HCT116 (cell line): Measurements from ENCODE around the gene RBM12. TPM values are rescaled to one million over a fixed set of nuclear protein-coding genes. Genes with fewer than 3 reads are reported as not detected.

ENCODE experiments used
- ATAC-seq: fragments of 200-7000 bp; cut with Tn5 transposase; 2 replicates; pipeline ENCODE4 v1.9.1; 2020; ENCODE audit warnings: mild to moderate bottlenecking, moderate library complexity
- BruUV-seq: library from RNA; stranded (reverse); fragments of 400-500 nt; replicated peaks from 2 replicates; lab custom pipeline; 2021; lab: Mats Ljungman, UMichigan
- CTCF ChIA-PET: fragments of 300-600 bp; sonication (Branson Sonifier 250); formaldehyde crosslinking; loops from one replicate; lab custom pipeline; 2021; ENCODE audit warnings: antibody characterized with exemption; lab: Charles Lee
- POLR2A ChIA-PET: fragments of 300-600, 350-600 bp; sonication (Branson Sonifier 250); formaldehyde crosslinking; loops from one replicate; lab custom pipeline; 2021; ENCODE audit warnings: antibody characterized with exemption; lab: Charles Lee
- RAD21 ChIA-PET, 2 experiments: fragments of 300-600 bp; sonication (Branson Sonifier 250); formaldehyde crosslinking; loops; one replicate each; lab custom pipeline; 2023; ENCODE audit warnings: low total read pairs in 2 of 2; ENCODE audit not compliant: uncharacterized antibody in 2 of 2, unreplicated experiment in 2 of 2, low non-redundant PET in 1 of 2; lab: Charles Lee
- DNase-seq: peaks from one replicate; pipeline ENCODE4 v3.0.0-alpha.2; 2010; ENCODE audit warnings: low read depth, low spot score
- H2AFZ ChIP-seq: fragments of 200-600 bp; shearing (Covaris generic), sonication (generic); 2 replicates; pipeline ENCODE4 v1.6.1; 2017; ENCODE audit warnings: low read depth, mixed run types, mixed read lengths, antibody characterized with exemption, low read length; ENCODE audit not compliant: poor library complexity, severe bottlenecking
- H3K27ac ChIP-seq: 2 replicates; pipeline ENCODE4 v1.5.1; 2012; ENCODE audit warnings: low read depth, low read length
- H3K27me3 ChIP-seq: fragments of 200-600 bp; sonication (generic); 2 replicates; pipeline ENCODE4 v1.6.1; 2016; ENCODE audit warnings: mixed run types, low read length, mixed read lengths; ENCODE audit not compliant: insufficient read depth
- H3K36me3 ChIP-seq, 2 experiments: fragments of 200-500 bp in 1 of 2; fragments of 200-600 bp in 1 of 2; sonication (Bioruptor generic) in 1 of 2; sonication (generic) in 1 of 2; 2 replicates each; pipeline versions ENCODE4 v1.5.1 to v1.6.1; 2014 to 2016; ENCODE audit warnings: low read length in 2 of 2, inconsistent platforms in 1 of 2, mixed read lengths in 1 of 2, mixed run types in 1 of 2; ENCODE audit not compliant: insufficient read depth in 2 of 2, control insufficient read depth in 1 of 2
- H3K4me1 ChIP-seq, 2 experiments: fragments of 200-600 bp in 1 of 2; sonication (generic) in 1 of 2; 2 replicates each; pipeline versions ENCODE4 v1.5.1 to v1.6.1; 2012 to 2017; ENCODE audit warnings: low read length in 2 of 2, inconsistent platforms in 1 of 2, mild to moderate bottlenecking in 1 of 2, mixed read lengths in 1 of 2, mixed run types in 1 of 2, moderate library complexity in 1 of 2; ENCODE audit not compliant: insufficient read depth in 2 of 2, control insufficient read depth in 1 of 2
- H3K4me2 ChIP-seq: fragments of 200-600 bp; sonication (generic); 2 replicates; pipeline ENCODE4 v1.6.1; 2017; ENCODE audit warnings: mixed run types, low read length, mixed read lengths
- H3K4me3 ChIP-seq, 2 experiments: fragments of 200-600 bp in 1 of 2; sonication (generic) in 1 of 2; replicated peaks in 1 of 2; 2 replicates each; pipeline ENCODE4 v1.5.1; 2011 to 2016; ENCODE audit warnings: low read length in 2 of 2, control low read depth in 1 of 2, low read depth in 1 of 2, mild to moderate bottlenecking in 1 of 2, mixed read lengths in 1 of 2, mixed run types in 1 of 2
- H3K79me2 ChIP-seq: fragments of 200-600 bp; sonication (generic); 2 replicates; pipeline ENCODE4 v1.6.1; 2017; ENCODE audit warnings: mild to moderate bottlenecking, mixed run types, low read length, moderate library complexity, mixed read lengths; ENCODE audit not compliant: insufficient read depth
- H3K9ac ChIP-seq: fragments of 200-600 bp; sonication (generic); 2 replicates; pipeline ENCODE4 v1.6.1; 2016; ENCODE audit warnings: low read length, mixed read lengths
- H3K9me2 ChIP-seq: fragments of 200-600 bp; sonication (generic), shearing (Covaris generic); 2 replicates; pipeline ENCODE4 v1.6.1; 2017; ENCODE audit warnings: mixed run types, mild to moderate bottlenecking, moderate library complexity; ENCODE audit not compliant: insufficient read depth
- H3K9me3 ChIP-seq, 2 experiments: fragments of 200-500 bp in 1 of 2; fragments of 200-600 bp in 1 of 2; sonication (Bioruptor generic) in 1 of 2; sonication (generic) in 1 of 2; 2 replicates each; pipeline ENCODE4 v1.6.1; 2014 to 2017; ENCODE audit warnings: low read length in 2 of 2, mixed read lengths in 2 of 2, inconsistent platforms in 1 of 2, low read depth in 1 of 2, mild to moderate bottlenecking in 1 of 2, mixed run types in 1 of 2, moderate library complexity in 1 of 2; ENCODE audit not compliant: control insufficient read depth in 1 of 2, insufficient read depth in 1 of 2
- H4K20me1 ChIP-seq: fragments of 200-600 bp; sonication (generic), shearing (Covaris generic); 2 replicates; pipeline ENCODE4 v1.6.1; 2017; ENCODE audit warnings: mixed run types, mild to moderate bottlenecking, moderate library complexity; ENCODE audit not compliant: insufficient read depth
- ATF3 ChIP-seq: IDR thresholded peaks from 2 replicates; pipeline ENCODE4 v1.6.1; 2012
- CBX3 ChIP-seq: IDR thresholded peaks from 2 replicates; pipeline ENCODE4 v1.6.1; 2012; ENCODE audit warnings: low read depth
- CEBPB ChIP-seq: IDR thresholded peaks from 2 replicates; pipeline ENCODE4 v1.6.1; 2012; ENCODE audit warnings: low read depth
- EZH2phosphoT487 ChIP-seq: fragments of 200-600 bp; IDR thresholded peaks from 2 replicates; pipeline ENCODE4 v1.6.1; 2018; ENCODE audit warnings: antibody characterized with exemption, borderline replicate concordance
- FOSL1 ChIP-seq: IDR thresholded peaks from 2 replicates; pipeline ENCODE4 v1.6.1; 2012; ENCODE audit warnings: low read depth
- POLR2A ChIP-seq: IDR thresholded peaks from 2 replicates; pipeline ENCODE4 v1.7.0; 2011; ENCODE audit warnings: borderline replicate concordance; ENCODE audit not compliant: insufficient read depth, insufficient read length; ENCODE audit errors: extremely low read depth
- RAD21 ChIP-seq: IDR thresholded peaks from 2 replicates; pipeline ENCODE4 v1.6.1; 2012; ENCODE audit warnings: low read depth, mild to moderate bottlenecking
- YY1 ChIP-seq: IDR thresholded peaks from 2 replicates; pipeline ENCODE4 v1.6.1; 2011; ENCODE audit warnings: low read length, low read depth, moderate library complexity, mild to moderate bottlenecking; ENCODE audit not compliant: insufficient replicate concordance; ENCODE audit errors: extremely low read depth
- ZBTB33 ChIP-seq: IDR thresholded peaks from 2 replicates; pipeline ENCODE4 v1.6.1; 2011; ENCODE audit warnings: mild to moderate bottlenecking, low read length, moderate library complexity; ENCODE audit not compliant: insufficient replicate concordance; ENCODE audit errors: extremely low read depth
- ZFX ChIP-seq: fragments of 450-650 bp; IDR thresholded peaks from 2 replicates; pipeline ENCODE4 v1.6.1; 2017
- intact Hi-C: fragments of 100-400 bp; cut with micrococcal nuclease; formaldehyde crosslinking; loops from 2 replicates; pipeline ENCODE4 v1.10.0; 2022
- total RNA-seq: library from RNA; stranded (reverse); gene quantifications from one replicate; pipeline ENCODE4 v1.2.1, GENCODE V29; 2021; ENCODE audit not compliant: unreplicated experiment

RBM12 gene
- total RNA-seq, 1 experiment from 2014 or later = 110 TPM

- H3K27me3 ChIP-seq = no peaks in the 10 kb centered on the region
- H3K27ac ChIP-seq = no peak overlapping the region
- TF ChIP-seq ZFX (no peak), FOSL1 (no peak), CBX3 (no peak), ATF3 (no peak), POLR2A (no peak)
- BruUV-seq = no TSS peak
- no peak overlapping the region for H3K4me2 ChIP-seq
- intact Hi-C loops = loop anchor here (2.0 kb wide), 1 partner anchor 93 kb away; no protein-coding TSS in a partner anchor
- H3K9ac ChIP-seq = no peak overlapping the region
- no peaks in the 10 kb centered on the region for H3K36me3 ChIP-seq
- ChIA-PET POLR2A (interaction anchor here (0.6 to 1.5 kb wide), 3 partner anchors 12 to 15 kb away, joined by 3 to 4 read pairs (median 3); partner anchors contain the start of gene SPAG4), RAD21 (no interaction called here), CTCF (interaction anchor here (1.0 to 2.1 kb wide), 4 partner anchors 9 to 344 kb away, joined by 3 to 10 read pairs (median 4); no protein-coding TSS in a partner anchor)
- peaks cover 22 to 29% of the 10 kb centered on the region in 2 experiments for H3K4me1 ChIP-seq
- no peaks in the 10 kb centered on the region for H3K9me3 ChIP-seq
- ATAC-seq (no peak), DNase-seq (no peak)
- no peak overlapping the region for H2AFZ ChIP-seq
- H3K4me3 ChIP-seq = no peak overlapping the region
- no peaks in the 10 kb centered on the region for H4K20me1 ChIP-seq
- no peaks in the 10 kb centered on the region for H3K9me2 ChIP-seq
- H3K79me2 ChIP-seq = no peaks in the 10 kb centered on the region
Observed at GRCh38 chr20:35603695-35604448, 60.8 kb downstream of the RBM12 start.

- Histone ChIP-seq H3K9ac (no peak overlapping the region), H3K9me2 (no peaks in the 10 kb centered on the region), H2AFZ (no peak overlapping the region), H3K9me3 (no peaks in the 10 kb centered on the region), H3K4me2 (no peak overlapping the region), H3K4me3 (no peak overlapping the region), H3K4me1 (peaks cover 14 to 20% of the 10 kb centered on the region in 2 experiments), H3K27me3 (no peaks in the 10 kb centered on the region), H3K36me3 (no peaks in the 10 kb centered on the region), H4K20me1 (no peaks in the 10 kb centered on the region)
- intact Hi-C loops = no loop called here
- CTCF ChIA-PET = no interaction called here
- no peak for ATAC-seq
- no TSS peak for BruUV-seq
- DNase-seq = no peak
- TF ChIP-seq EZH2phosphoT487 = no peak
- TF ChIP-seq ZBTB33 = no peak
- TF ChIP-seq YY1 = no peak
- no peak for TF ChIP-seq CEBPB
- TF ChIP-seq FOSL1 = no peak
- no peak for TF ChIP-seq RAD21
- TF ChIP-seq, all 23 proteins: peak for 0
- POLR2A ChIA-PET = interaction anchor here (0.6 kb wide), 1 partner anchor 16 kb away, joined by 3 read pairs; no protein-coding TSS in a partner anchor
- Histone ChIP-seq H3K79me2 (no peaks in the 10 kb centered on the region), H3K27ac (no peak overlapping the region)
- RAD21 ChIA-PET = no interaction called here
Observed at GRCh38 chr20:35602851-35603495, 61.7 kb downstream of the RBM12 start.
